Measurements from ENCODE around the gene CKS2.

CKS2 gene

GRCh38 chr9:89351584-89352300 is 40.7 kb downstream of the CKS2 start:
- FAIRE-seq = no peak

DNA sequence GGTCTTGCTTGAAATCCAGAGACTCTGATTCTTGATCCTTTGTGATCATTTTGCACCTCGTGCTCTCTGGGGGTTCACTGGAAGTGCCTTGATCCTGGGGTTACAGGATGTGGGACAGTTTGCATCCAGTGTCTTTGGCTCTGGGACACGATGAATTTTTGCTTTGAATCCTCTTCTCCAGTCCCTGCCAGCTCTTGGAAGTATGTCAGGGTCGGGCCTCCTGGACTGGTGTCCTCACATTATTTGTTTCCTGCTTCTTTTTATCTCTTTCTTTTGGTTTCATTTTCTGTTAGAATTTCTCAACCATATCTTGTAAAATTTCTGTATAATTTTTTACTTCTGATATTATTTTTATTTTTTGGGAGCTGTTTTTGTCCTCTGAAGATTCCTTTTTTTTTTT is 41.5 kb downstream of the CKS2 start:
- no peak for FAIRE-seq

- FAIRE-seq = no peak
These were observed 42.1 kb downstream of the CKS2 start for GRCh38 chr9:89352874-89353649.

DNA sequence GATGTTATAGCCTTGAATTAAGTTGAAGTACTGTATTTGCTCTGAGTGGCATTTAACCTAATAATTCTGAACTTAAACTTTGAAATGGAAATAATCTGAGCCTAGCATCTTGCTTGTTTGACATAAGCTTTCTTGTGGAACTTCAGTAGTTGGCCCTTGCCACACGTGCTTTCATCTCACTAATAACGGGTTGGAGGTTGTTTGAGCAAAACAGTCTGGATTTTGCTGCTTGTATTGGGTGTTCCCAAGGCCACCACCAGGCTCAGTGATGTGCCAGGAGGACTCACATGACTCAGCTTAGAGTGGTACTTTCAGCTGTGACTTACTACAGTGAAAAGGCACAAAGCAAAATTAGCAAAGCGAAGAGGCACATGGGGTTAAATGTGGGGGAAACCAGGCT is 43.0 kb downstream of the CKS2 start:
- no peak for FAIRE-seq

- no peak for FAIRE-seq
These were observed 43.5 kb downstream of the CKS2 start for GRCh38 chr9:89354471-89354870.

DNA sequence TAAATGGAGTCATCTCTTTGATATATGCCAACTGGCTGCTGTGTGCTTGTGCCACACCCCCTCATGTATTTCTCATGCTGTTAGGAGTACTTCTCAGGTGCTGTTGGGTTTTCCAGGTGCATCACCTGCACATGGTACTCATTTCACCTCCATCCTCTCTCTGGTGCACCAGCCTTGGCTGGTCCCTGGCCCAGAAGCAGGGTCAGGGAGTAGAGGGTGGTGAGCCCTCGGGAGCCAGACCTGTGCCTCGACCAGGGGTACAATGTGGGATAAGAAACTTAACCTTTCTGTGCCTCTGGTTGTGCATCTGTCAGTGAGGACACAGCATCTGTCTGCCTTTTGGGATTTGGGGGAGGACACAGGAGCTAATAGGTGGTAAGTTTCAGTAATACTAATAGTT is 45.8 kb downstream of the CKS2 start:
- no peak for FAIRE-seq

GRCh38 chr9:89357331-89358197 is 46.6 kb downstream of the CKS2 start:
- FAIRE-seq = no peak

GRCh38 chr9:89358376-89358916 is 47.5 kb downstream of the CKS2 start:
- FAIRE-seq = no peak

DNA sequence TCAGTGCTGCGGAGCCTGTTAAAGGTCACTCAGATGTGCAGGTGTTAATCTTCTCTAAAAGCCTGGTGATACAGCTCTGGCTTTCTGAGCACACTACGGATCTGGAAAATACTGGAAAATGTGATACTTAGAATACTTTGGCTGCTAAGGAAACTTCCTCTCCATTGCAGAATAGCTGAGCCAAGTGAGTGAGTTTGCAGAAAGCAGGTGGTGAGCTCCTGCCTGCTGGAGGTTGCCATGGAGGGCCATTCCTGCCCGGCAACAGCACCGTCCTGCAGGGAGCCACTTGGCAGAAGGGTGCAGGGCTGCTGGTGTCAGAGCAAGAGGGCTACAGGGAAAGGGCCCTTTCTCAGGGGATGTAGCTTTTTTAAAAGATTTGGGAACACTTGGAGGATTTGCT is 48.0 kb downstream of the CKS2 start:
- FAIRE-seq = no peak

GRCh38 chr9:89359751-89360261 is 48.8 kb downstream of the CKS2 start:
- FAIRE-seq = no peak

DNA sequence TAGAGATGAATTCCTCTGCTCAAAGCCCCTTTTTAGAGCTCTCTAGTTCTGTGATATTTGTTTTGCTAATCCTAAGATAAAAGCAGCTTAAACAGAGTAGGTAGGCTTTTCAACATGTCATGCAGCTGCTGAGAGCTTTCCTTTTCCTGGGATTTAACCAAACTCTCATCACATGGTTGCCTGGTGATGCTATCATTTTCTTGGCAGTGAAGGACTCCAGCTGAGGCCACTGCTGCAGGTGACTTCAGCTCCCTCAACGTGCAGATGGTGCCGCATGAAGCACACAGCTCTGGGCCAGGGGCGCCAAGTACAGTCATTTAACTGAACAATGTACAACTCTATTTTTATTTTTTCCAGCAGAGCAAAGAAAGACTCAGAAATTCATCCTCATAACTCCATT is 49.5 kb downstream of the CKS2 start:
- FAIRE-seq = no peak

- no peak for FAIRE-seq
These were observed 50.0 kb downstream of the CKS2 start for GRCh38 chr9:89361031-89361430.

DNA sequence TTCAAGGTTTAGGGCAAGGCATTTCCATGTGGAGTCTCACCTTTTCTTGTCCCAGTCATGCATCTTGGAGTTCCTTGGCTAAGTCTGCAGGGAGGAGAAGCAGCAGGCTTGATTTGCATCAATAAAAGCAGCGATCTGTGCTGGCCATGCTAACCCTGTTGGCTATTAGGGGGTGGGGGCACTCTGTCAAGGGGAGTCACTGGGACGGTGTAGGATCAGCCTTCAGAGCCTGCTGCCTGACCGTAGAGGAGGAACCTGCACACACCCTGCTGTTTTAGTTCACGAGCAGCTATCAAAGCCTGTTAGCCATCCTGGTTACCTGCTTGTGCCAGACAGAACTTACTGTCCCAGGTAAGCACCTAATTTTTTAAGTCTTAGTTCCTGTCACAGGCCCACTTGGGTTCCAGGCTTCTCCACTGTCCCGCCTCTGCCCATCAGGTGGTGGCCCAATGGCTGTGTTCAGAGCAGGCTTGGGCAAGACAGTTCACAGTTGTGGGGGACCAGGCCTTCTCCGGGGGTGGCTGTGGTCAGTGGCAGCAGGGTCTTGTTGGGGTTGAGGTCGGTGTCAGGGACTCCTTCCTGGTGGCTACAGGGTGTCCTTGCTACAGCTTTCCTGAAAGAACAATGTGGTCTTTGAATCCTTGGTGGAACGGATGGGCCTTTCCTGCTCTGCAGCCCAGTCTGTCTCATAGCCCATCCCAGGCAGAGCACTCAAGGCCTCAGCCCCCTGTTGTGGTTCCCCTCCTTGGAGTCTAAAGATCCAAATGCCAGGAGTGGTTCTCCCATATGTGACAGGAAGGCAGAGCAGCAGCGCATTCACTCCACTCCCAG is 51.0 kb downstream of the CKS2 start:
- FAIRE-seq = no peak

GRCh38 chr9:89362647-89363310 is 51.8 kb downstream of the CKS2 start:
- FAIRE-seq = no peak

GRCh38 chr9:89363311-89363670 is 52.3 kb downstream of the CKS2 start:
- FAIRE-seq = no peak

DNA sequence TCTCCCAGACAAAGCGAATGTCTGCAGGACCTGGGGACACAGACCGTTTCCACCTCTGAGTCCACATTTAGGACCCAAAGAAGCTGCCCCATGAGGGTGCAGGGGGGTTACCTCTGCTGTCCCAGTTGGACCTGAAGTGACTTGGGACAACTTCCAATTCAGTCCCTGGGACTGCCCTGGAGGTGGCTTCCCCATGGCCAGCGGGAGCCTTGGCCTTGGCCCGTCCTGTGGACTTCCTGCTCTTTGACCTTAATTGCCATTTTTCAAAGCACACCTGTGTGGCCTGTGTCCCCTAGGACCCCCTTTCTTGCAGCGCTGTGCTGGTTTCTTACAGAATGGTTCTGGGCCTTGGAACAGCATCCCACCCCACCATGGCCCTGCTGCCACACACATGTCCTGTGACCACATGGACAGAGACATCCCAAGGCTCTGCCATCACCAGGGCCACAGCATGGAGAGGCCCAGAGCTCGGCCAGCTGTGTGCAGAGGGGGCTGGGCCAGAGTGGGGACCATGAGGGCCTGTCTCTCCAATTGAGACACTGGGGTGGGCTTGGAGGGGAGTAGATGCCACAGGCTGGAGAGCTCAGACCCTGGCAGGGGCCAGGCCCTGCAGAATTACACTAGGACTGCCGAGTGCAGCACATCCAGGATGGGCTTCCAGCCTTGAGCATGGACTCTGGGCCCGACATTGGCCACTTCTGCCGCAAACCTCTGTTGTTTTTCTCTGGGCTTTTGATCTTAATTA is 53.1 kb downstream of the CKS2 start:
- no peak for FAIRE-seq

DNA sequence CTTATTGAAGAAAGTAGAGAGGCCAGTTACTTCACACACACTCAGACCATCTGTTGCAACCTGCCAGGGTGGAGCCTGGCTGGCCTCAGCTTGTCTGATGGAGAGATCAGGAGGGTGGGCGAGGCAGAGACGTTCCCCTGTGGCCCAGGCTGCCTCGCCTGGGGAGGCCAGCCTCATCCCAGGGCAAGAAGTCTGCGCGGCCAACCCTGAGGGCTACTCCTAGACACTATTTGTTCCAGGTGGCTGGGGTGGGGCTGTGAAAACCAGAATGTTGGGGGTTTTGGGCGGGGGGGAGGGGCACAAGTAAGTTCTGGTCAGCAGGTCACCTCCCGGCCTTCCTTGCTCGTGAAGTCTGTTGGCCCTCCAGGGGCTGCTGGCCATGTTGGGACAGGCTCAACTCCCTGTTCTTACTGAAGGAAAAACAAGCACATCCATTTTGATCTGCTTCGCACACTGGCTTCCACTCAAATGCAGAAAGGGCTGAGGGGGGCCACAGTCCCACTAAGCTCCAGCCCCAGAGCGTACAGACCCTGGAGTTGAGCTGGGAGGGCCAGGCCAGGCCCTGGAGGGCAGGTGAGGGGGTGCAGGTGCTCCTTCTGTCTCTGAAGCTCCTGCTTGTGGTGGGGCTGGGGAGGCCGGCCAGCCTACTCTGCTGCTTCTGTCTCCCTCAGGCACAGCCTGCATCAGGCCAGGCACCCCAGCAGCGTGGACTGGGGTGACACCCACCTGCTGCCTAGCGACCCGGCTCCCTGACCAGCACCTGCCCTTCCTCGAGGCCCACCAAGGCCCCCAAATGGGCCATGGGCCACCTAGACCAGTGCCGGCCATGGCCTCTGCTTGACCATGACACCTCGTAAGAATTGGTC is 53.9 kb downstream of the CKS2 start:
- FAIRE-seq = no peak

DNA sequence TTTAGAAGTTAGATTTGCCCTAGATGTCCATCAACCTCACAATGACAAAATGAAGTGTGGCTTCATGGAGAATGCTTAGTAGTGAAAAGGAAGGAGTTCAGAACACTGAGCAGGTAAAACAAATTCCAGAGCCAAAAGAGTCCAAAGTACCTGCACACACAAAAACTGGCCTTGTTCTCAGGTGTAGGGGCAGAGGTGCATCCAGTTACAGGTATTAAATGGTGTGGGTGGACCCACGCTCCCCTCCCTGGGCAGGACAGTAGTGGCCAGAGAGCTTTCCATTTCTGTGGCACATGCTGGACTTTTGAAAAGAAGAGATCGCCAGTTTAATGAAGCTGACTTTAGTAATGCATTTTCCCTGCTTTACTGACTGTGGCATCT is 54.5 kb downstream of the CKS2 start:
- no peak for FAIRE-seq

Data from A204.1 (cell line).